Smooth muscle cell (in vitro differentiated cells): ENCODE data around the gene PARP2. TPM values are rescaled to one million over a fixed set of nuclear protein-coding genes. Genes with fewer than 3 reads are reported as not detected.
"Not testable (repeated sequence)": the region's sequence is repeated elsewhere in the genome, so short reads cannot be mapped to it uniquely, and the experiment has no call there.

Experiments
- DNase-seq: peaks from one replicate; lab custom pipeline; 2025; ENCODE audit not compliant: unreplicated experiment; lab: John Stamatoyannopoulos, UW
- H2AFZ ChIP-seq: fragments of 200-600 bp; sonication (generic); 2 replicates; pipeline ENCODE4 v1.6.0; 2016; ENCODE audit warnings: antibody characterized with exemption, low read depth, mild to moderate bottlenecking
- H3F3A ChIP-seq: fragments of 200-600 bp; sonication (generic); 2 replicates; pipeline ENCODE4 v1.6.0; 2017; ENCODE audit warnings: antibody characterized with exemption, low read depth
- H3K27ac ChIP-seq: fragments of 200-600 bp; sonication (generic); 2 replicates; pipeline ENCODE4 v1.5.1; 2016; ENCODE audit warnings: low read depth, mild to moderate bottlenecking
- H3K27me3 ChIP-seq: fragments of 200-600 bp; sonication (generic); 2 replicates; pipeline ENCODE4 v1.6.1; 2016; ENCODE audit warnings: low read depth, mild to moderate bottlenecking
- H3K36me3 ChIP-seq: fragments of 200-600 bp; sonication (generic); 2 replicates; pipeline ENCODE4 v1.5.1; 2016; ENCODE audit warnings: low read depth
- H3K4me1 ChIP-seq: fragments of 200-600 bp; sonication (generic); 2 replicates; pipeline ENCODE4 v1.5.1; 2016; ENCODE audit warnings: low read depth
- H3K4me2 ChIP-seq: fragments of 200-600 bp; sonication (generic); 2 replicates; pipeline ENCODE4 v1.6.0; 2016; ENCODE audit warnings: mild to moderate bottlenecking
- H3K4me3 ChIP-seq: fragments of 200-600 bp; sonication (generic); 2 replicates; pipeline ENCODE4 v1.5.1; 2016; ENCODE audit warnings: mild to moderate bottlenecking
- H3K79me2 ChIP-seq: fragments of 200-600 bp; sonication (generic); 2 replicates; pipeline ENCODE4 v1.6.0; 2016; ENCODE audit warnings: low read depth, mild to moderate bottlenecking
- H3K9ac ChIP-seq: fragments of 200-600 bp; sonication (generic); 2 replicates; pipeline ENCODE4 v1.6.0; 2016; ENCODE audit warnings: low read depth
- H3K9me3 ChIP-seq: fragments of 200-600 bp; sonication (generic); replicated peaks from 2 replicates; pipeline ENCODE4 v1.5.1; 2016; ENCODE audit warnings: low read depth
- H4K20me1 ChIP-seq: fragments of 200-600 bp; sonication (generic); 2 replicates; pipeline ENCODE4 v1.6.0; 2016; ENCODE audit warnings: low read depth
- WGBS: methylation state at CpG from one replicate; pipeline ENCODE4 v1.1.7; 2016; ENCODE audit warnings: low lambda C conversion rate; 5-methylcytosine and 5-hydroxymethylcytosine counted together
- polyA plus RNA-seq: library from polyadenylated mRNA; unstranded; fragments of >200 nt; fragmentation: Nextera tagmentation; extraction: Ambion mirVana; gene quantifications from 2 replicates; pipeline ENCODE4 v1.2.1, GENCODE V29; 2016
- total RNA-seq: library from RNA; depleted of rRNA; stranded (reverse); fragments of >200 nt; gene quantifications from 2 replicates; pipeline ENCODE4 v1.2.3, GENCODE V29; 2014
- TF ChIP-seq, protein P1 (sequence below): fragments of 200-600 bp; sonication (generic); IDR thresholded peaks from 2 replicates; pipeline ENCODE4 v1.5.1; 2017; ENCODE audit warnings: borderline replicate concordance, mild to moderate bottlenecking, antibody characterized with exemption; ENCODE audit not compliant: insufficient read depth, poor library complexity, severe bottlenecking

Gene PARP2
- total and polyA plus RNA-seq, 2 experiments from 2014 or later = 29.2 to 38.7 TPM

GRCh38 chr14:20356422-20356821 is 13.0 kb downstream of the PARP2 start:
- Histone ChIP-seq H3K4me2 (no peak overlapping the region), H3K79me2 (no peaks in the 10 kb centered on the region), H3F3A (peaks cover 2% of the 10 kb centered on the region), H3K4me3 (no peak overlapping the region), H3K27ac (no peak overlapping the region), H4K20me1 (no peaks in the 10 kb centered on the region), H2AFZ (no peak overlapping the region), H3K9me3 (no peaks in the 10 kb centered on the region), H3K36me3 (peaks cover 41% of the 10 kb centered on the region), H3K9ac (no peak overlapping the region), H3K27me3 (no peaks in the 10 kb centered on the region), H3K4me1 (no peaks in the 10 kb centered on the region)
- no peak for DNase-seq
- TF ChIP-seq, protein P1, sequence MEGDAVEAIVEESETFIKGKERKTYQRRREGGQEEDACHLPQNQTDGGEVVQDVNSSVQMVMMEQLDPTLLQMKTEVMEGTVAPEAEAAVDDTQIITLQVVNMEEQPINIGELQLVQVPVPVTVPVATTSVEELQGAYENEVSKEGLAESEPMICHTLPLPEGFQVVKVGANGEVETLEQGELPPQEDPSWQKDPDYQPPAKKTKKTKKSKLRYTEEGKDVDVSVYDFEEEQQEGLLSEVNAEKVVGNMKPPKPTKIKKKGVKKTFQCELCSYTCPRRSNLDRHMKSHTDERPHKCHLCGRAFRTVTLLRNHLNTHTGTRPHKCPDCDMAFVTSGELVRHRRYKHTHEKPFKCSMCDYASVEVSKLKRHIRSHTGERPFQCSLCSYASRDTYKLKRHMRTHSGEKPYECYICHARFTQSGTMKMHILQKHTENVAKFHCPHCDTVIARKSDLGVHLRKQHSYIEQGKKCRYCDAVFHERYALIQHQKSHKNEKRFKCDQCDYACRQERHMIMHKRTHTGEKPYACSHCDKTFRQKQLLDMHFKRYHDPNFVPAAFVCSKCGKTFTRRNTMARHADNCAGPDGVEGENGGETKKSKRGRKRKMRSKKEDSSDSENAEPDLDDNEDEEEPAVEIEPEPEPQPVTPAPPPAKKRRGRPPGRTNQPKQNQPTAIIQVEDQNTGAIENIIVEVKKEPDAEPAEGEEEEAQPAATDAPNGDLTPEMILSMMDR = no peak
- WGBS = 95% methylated on average over 3 of the region's 3 CpGs

GRCh38 chr14:20358474-20358873 is 15.0 kb downstream of the PARP2 start:
- WGBS = 94% methylated on average over 3 of the region's 3 CpGs

GRCh38 chr14:20365928-20366327 is 22.5 kb downstream of the PARP2 start:
- Histone ChIP-seq H3K9me3 (no peaks in the 10 kb centered on the region), H3K4me3 (no peak overlapping the region), H3K27ac (no peak overlapping the region), H3K79me2 (no peaks in the 10 kb centered on the region), H3K4me2 (no peak overlapping the region), H2AFZ (no peak overlapping the region), H3K27me3 (no peaks in the 10 kb centered on the region), H3K4me1 (no peaks in the 10 kb centered on the region), H3K9ac (no peak overlapping the region), H3K36me3 (peaks cover 9% of the 10 kb centered on the region), H4K20me1 (no peaks in the 10 kb centered on the region), H3F3A (no peaks in the 10 kb centered on the region)
- TF ChIP-seq, protein P1 = no peak
- DNase-seq = no peak

More at GRCh38 chr14:20358474-20358873, 15.0 kb downstream of the PARP2 start:
- H2AFZ ChIP-seq, H3K9ac ChIP-seq, DNase-seq, H4K20me1 ChIP-seq, H3K27ac ChIP-seq, H3K4me1 ChIP-seq, H3K4me3 ChIP-seq, H3K4me2 ChIP-seq, H3K9me3 ChIP-seq, H3K27me3 ChIP-seq, H3K79me2 ChIP-seq, H3F3A ChIP-seq: not testable (repeated sequence)
- H3K36me3 ChIP-seq = peaks cover 31% of the 10 kb centered on the region

DNA sequence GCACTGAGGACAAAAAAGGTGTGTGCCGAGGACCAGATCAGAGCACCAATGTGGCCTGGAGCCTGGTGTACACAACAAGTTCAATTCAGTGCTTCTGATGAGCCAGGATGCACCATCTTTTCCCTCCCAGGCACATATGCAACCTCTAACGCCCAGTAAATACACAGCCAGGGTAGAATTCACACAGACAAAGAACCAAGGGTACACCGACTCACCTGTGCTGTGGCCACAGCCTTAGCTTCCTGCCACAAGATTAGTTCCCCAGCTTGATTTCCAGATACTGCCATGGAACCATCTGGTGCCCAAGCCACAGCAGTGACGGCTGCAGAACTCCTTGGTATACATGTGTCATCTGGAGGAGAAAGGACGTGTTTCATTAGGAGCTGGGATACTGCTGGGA is 29.4 kb downstream of the PARP2 start:
- no peak overlapping the region for H2AFZ ChIP-seq
- H3K9me3 ChIP-seq = no peaks in the 10 kb centered on the region
- H3K36me3 ChIP-seq = peaks cover 27% of the 10 kb centered on the region
- TF ChIP-seq, protein P1 = no peak
- no peak overlapping the region for H3K4me3 ChIP-seq
- H3K4me1 ChIP-seq = no peaks in the 10 kb centered on the region
- no peak overlapping the region for H3K9ac ChIP-seq
- no peaks in the 10 kb centered on the region for H3F3A ChIP-seq
- 82% methylated on average over 5 of the region's 5 CpGs for WGBS
- H3K27me3 ChIP-seq = no peaks in the 10 kb centered on the region
- no peak for DNase-seq
- H3K4me2 ChIP-seq = no peak overlapping the region
- H4K20me1 ChIP-seq = no peaks in the 10 kb centered on the region
- H3K27ac ChIP-seq = no peak overlapping the region
- no peaks in the 10 kb centered on the region for H3K79me2 ChIP-seq
